ENCODE measurements around the gene FSD1L.
"Not testable (repeated sequence)": the region's sequence is repeated elsewhere in the genome, so short reads cannot be mapped to it uniquely, and the experiment has no call there.

Gene FSD1L

DNA sequence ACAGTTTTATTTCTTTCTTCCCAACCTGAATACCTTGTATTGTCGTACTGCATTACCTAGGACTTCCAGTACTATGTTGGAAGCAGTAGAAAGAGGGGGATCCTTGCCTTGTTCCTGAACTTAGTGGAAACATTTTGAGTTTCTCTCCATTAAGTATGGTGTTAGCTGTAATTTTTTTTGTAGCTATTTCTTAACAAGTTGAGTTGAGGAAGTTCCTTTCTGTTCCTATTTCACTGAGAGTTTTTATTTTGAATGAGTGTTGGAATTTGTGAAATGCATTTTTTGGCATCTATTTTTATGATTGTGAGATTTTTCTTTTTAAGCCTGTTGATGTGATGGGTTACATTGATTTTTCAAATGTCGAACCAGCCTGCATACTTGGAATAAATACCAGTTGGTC is 49.0 kb downstream of the FSD1L start:
- no peak for DNase-seq

DNA sequence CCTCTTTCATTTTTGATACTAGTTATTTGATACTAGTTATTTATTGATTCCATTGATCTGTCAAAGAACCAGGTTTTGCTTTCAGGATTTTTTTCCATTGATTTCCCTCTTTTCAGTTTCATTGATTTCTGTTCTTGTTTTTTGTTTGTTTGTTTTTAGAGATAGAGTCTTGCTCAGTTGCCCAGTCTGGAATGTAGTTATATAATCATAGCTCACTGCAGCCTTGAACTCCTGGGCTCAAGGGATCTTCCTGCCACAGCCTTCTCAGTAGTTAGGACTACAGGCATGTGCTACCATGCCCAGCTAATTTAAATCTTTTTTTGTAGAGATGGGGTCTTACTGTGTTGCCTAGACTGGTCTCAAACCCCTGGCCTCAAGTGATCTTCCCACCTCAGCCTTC is 49.9 kb downstream of the FSD1L start:
- DNase-seq, result no peak

DNA sequence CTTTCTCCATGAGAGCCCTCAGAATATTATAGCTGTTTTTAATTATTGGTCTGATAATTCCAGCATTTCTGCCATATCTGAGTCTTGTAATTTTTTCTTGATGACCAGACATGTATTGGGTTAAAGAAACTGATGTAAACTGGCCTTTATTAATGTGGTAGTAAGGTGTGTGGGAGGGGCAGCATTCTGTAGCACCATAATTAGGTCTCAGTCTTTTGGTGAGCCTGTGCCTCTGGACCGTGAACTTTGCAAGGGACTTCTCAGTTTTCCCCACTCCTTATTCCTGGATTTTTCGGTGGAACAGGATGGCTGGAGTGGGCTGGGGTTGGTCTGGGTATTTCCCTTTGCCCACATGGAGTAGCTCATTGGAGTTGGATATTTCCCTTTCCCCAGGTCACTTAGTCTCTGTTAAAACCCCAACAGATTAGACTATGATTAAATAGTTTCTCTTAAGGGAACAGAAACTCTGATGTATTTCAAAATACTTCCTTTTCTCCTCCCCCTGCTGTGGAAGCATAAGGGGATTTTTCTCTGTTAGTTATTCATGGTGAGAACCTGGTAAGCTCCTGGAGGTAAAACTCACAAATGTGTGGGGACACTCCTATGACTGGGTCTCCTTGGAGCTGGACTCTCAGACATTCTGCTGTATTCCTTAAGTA is 52.4 kb downstream of the FSD1L start:
- DNase-seq, result no peak

DNA sequence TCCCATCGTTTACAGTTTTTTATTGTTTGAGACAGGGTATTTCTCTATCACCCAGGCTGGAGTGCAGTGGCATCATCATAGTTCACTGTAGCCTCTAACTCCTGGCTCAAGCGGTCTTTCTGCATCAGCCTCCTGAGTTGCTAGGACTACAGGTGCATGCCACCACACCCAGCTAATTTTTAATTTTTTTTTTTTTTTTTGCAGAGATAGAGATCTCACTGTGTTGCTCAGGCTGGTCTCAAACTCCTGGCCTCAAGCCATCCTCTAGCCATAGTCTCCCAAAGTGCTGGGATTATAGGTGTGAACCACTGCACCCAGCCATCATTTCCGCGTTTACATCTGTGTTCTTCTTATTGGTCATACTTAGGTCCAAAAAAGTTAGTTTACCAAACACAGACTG is 53.6 kb downstream of the FSD1L start:
- DNase-seq, result no peak

DNA sequence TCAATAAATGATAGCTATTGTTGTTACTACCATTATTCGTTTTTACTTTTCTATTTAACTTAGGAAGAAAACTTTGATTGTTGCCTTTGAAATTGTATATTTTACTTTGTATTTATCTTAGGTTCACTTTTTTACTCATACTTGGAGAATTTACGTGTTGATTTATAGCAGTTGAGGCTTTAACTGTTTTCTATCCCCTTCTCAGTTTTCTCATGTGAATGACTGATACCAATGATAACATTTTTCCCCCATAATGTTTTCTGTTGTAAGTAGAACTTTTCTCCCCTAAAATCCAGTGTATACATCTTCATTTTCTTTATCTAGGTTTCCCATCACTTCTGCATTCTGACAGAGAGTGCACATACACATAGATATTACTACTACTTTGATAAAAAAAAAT is 54.4 kb downstream of the FSD1L start:
- no peak for DNase-seq

DNA sequence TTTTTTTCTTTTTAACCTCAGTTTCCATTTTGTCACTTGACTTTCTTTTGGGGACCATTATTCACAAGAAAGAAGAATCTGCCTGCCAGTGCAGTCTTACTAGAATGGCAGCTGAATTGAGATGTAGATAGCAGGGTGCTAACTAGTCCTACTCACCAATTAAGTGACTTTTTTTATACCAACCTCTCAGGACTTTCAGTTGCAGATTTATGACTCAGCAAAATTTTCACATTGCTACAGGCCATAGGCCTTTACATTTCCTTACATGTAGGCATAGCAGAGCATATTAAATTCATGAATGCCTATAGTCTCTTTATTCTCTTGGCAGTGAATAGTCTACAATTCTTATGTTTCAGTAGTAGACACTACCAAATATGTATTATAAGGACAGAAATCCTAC is 56.0 kb downstream of the FSD1L start:
- DNase-seq, result no peak

DNA sequence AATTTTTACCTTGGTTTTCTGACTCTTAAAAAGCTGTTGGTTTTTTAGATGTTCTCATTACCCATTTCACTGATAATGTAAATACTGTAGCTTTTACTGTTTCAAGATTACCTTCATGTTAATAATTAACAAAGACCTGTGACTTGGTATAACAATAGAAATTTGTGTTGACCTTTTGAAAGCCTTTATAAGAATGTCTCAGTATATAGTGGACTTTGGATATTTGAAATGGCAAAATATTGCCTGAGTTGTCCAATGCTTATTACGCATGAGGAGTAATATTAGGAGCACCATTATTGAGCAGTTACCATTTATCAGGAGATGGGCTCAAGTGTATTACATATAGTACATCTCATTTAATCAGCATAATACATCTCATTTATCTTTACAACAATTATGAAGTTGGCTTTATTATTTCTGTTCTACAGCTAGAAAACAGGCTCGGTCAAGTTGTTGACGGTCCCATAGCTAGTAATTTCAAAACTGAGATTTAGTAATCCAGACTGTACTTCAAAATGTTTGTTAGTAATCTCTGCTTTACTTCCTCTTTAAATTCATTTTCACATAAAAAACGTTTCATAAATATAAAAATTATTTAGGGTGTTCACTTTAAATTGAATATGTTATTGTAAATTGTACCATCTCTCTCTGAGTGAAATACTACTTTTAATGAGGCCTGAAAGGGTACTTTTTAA is 59.4 kb downstream of the FSD1L start:
- DNase-seq, result no peak

DNA sequence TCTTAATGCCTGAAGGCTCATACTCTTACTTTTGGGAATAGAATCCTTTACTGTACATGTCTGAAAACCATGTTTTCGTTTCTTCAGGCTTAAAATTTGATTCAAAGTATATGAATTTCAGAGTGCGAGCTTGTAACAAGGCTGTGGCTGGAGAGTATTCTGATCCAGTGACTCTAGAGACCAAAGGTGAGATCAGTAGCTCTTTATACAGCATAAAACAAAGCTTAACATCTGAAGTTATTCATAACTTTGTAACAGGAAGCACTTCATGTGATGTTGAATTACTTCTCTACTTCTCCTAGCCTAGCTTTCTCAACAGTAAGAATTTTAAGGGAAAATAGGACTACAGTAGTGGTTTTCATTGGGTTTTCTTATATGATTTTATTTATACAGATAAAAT is 60.7 kb downstream of the FSD1L start:
- DNase-seq, result no peak

DNA sequence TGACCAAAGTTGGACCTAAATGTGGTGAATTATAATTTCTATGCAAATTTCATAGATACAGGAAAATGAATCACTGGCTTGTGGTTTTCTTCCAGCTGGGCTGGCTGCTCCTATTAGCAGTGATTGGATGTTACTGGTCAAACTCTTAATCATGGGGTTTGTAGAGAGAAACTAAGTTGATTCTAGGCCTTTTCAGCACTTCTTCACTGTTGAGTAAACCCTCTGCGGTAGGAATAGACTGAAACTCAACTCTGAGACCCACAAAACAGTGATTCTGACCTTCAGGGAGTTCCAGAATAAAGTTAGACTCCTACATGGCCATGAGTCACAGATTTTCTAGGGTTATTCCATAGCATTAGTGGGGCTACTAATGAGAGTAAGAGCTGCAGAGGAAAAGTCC is 62.2 kb downstream of the FSD1L start:
- DNase-seq, result no peak

DNA sequence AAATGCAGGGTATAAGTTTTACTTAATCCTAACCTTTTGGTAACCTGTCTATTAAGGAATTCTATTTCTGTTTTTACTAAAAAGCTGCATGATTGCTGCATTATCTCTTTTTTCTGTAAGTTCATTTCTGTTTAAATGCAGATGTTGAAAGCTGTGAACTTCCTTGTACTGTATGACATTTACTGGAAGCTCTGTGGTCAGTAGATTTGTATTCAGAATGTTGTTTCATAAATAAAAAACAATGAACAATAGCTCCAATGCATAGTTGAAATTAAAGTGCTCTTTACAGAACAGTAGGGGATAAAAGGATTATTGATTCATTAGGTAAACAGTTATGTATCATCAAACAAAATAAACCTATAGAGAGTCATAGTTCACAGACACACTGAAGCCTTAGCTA is 63.6 kb downstream of the FSD1L start:
- no peak for DNase-seq

DNA sequence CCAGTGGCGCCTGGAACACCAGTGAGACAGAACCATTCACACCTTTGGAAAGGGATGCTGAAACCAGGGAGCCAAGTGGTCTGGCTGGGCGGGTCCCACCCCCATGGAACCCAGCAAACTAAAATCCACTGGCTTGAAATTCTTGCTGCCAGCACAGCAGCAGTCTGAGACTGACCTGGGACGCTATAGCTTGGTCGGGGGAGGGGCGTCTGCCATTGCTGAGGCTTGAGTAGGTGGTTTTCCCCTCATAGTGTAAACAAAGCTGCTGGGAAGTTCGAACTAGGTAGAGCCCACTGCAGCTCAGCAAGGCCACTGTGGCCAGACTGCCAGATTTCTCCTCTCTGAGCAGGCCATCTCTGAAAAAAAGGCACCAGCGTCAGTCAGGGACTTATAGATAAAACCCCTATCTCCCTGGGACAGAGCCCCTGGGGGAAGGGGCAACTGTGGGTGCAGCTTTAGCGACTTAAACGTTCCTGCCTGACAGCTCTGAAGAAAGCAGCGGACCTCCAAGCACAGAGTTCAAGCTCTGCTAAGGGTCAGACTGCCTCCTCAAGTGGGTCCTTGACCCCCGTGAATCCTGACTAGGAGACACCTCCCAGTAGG is 68.1 kb downstream of the FSD1L start:
- no peak for DNase-seq

DNA sequence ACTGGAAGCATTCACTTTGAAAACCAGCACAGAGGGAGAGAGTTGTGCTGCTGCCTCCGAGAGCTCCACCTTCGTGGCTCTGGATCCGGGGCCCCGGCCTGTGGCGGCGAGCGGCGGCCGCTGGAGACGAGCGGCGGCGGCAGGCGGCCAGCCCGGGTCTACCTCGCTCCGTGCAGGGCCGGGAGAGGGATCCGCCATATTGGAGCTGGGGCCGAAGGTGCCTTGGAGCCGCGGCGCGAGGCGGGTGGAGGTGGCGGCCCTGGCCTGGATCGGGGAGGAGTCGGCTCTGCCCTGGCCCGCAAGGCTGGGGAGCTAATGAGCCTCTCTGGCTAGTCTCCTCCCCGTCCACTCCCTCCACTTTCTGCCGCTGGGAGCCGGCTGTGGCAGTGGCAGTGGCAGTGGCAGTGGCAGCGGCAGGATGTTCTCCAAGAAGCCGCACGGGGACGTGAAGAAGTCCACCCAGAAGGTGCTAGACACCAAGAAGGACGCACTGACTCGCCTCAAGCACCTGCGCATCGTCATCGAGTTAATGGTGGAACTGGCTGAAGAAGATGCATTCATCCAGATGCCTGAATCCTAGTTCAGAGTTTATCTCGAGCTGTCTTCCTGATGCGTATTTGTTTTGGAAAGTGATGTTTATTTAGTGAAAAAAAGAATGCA is 72.0 kb downstream of the FSD1L start:
- DNase-seq, result not testable (repeated sequence)

DNA sequence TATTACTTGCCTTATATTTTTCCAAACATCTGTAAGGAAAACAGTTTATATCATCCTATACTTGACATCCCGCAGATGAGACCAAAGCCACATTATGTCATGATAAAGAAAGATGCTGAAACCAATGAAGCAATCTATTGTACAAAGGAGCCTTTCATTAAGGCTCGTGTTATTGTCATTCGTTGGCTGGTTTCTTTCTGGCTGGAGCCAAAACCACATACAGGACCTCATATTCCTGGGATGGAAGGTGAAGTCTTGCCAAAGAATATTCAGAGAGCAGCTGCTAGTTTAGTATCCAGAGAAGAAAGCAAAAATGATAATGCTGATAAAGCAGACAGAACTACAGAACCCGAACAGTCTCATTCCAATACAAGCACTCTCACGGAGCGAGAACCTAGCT is 73.2 kb downstream of the FSD1L start:
- not testable (repeated sequence) for DNase-seq

DNA sequence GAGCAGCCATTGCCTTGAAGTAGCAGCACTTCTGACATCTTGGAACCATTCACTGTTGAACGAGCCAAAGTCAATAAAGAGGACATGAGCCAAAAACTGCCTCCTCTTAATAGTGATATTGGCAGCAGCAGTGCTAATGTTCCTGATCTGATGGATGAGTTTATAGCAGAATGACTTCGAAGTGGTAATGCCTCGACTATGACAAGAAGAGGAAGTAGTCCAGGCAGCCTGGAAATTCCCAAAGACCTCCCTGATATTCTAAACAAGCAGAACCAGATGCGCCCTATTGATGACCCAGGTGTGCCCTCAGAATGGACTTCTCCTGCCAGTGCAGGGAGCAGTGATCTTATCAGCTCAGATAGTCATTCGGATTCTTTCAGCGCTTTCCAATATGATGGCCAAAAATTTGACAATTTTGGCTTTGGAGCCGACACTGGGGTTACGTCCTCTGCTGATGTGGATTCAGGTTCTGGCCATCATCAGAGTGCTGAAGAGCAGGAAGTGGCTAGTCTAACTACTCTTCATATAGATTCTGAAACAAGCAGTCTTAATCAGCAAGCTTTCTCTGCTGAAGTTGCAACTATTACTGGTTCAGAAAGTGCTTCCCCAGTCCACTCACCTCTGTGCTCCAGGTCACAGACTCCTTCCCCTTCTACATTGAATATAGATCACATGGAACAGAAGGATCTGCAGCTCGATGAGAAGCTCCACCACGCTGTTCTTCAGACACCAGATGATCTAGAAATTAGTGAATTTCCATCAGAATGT is 75.0 kb downstream of the FSD1L start:
- not testable (repeated sequence) for DNase-seq

DNA sequence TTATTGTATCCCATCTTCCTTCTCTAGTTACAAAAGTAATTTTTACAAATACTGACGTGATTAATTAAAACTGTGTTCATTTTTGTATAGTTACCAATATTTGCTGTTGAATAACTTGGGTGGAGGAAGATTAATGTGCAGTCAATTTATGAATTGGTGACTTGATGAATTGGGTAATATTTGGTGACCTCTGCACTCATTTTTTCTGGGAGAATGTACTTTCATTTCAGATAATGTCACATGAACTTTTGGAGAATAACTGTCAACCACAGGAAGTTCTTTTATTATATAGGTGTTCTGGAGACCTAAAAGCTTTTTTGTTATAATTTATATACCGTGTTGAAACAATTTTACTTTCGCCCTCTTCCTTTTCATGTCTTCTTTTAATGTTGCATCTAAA is 83.7 kb downstream of the FSD1L start:
- no peak for DNase-seq

DNA sequence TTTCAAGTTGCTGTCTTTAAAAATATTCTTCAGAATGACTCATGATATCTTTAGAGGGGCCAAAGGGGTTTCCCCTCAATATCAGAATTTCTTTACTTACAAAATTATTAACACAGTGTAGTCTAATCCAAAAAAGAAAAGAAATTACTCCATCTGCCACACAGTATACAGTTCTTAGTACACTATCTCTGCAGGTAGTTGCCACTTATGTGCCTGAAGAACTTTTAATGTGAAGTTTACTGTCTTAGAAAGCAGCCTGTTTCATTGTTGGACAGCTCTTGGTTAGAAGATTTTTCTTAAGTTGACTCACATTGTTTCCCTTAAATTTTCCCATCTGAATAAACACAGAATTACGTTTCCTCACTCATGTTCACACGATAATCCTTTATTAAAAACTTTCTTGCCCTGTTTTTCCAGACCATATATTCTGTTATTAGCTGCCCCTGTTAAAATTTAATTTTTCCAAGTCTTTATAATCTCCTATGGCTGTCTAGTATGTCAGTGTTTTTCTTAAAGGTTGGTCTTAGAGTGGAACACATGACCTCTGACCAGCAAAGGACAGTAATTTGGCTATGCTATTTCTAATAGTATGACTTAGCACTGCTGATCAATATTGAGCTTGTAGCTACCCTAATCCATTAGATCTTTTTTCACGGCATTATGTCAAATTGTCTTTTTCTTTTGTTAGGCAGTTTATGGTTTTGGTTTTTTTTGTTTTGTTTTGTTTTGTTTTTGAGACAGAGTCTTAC is 88.3 kb downstream of the FSD1L start:
- DNase-seq, result no peak

DNA sequence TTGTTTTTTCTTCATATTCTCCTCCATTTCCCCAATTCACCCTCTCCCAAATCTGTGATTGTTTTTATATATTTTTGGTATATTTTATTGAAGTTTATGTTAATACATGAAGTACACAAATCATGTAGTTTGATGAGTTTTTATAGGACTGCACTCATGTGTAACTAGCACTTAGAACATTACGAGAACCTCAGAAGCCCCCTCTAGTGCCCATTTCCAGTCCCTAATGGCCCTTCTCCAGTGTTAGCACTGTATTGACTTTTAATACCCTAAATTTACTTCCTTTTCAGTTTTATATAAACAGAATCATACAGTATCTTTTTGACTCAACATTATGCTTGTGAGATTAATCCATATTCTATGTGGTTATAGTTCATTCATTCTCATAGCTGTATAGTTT is 91.6 kb downstream of the FSD1L start:
- DNase-seq, result no peak

DNA sequence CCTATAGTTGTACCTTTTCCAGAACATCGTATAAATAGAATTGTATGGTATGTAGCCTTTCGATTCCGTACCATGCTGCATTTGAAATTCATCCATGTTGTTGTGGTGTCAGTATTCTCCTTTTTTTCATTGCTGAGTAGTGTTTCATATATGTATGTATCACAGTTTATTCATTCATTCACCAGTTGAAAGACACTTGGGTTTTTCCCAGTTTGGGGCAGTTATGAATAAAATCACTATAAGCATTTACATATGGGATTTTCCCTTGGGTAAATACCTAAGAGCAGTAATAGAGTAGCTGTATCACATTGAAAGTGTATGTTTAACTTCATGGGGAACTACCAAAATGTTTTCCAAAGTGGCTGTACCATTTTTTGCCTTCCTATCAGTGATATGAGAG is 94.0 kb downstream of the FSD1L start:
- DNase-seq, result no peak

DNA sequence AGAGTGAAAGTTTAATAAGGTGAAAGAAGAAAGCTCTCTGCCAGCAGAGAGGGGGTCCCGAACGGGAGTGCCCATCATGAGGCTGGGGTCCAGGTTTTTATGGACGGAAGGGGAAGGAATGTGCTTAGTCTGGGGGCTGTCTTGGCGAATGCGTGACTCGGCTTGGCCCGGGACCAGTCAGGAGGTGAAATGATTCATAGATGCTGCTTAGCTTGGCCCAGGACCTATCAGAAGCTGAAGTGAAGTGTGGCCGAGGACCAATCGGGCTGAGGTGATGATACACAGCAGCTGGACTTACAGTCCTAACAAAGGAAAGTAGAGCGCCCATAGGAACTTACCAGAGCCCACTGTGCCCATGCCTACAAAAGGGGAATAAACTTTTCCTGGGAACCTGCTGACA is 106.2 kb downstream of the FSD1L start:
- DNase-seq, result no peak

DNA sequence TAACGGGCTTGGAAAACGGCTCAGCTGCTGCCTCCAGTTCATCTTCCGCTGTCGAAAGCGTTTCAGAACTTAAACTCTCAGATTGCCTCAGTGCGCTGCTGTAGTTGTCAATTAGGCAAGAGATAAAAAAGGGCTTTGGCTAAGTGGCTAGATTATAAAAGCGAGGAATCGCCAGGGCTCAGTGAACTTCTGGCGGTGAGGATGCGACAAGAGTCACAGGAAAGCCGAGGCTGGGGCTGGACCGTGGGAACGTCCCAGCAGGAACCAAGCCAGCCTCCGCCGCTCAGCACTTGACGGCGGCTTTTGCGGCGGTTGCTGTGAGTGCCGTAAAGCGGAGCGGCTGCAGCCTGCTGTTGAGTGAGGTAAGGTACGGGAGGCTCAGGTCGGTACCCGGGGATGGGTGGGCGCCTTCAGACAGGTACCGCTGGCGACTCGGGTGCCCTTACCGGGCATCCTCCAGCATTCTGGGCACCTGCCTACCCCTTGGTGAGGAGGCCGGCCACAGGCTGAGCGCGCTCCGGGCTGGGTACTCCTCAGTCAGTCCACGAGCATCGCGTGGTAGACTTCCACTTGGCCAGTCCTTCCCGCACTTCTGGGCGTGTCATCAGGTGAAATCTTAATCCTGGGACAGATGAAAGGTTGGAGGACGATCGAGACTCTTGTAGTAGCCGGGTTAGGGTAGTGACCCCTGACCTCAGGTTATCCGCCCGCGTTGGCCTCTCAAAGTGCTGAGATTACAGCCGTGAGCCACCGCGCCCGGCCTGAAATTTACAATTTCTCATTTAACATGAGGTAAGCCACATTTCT is 110.2 kb downstream of the FSD1L start, which contains the start of gene FKTN:
Gene FKTN, plus strand, starts transcription at position 328 of the 807 bp plus-strand sequence. CDS start 16,902 bp downstream, outside the sequence.
- peak; percentile 69 for DNase-seq

DNA sequence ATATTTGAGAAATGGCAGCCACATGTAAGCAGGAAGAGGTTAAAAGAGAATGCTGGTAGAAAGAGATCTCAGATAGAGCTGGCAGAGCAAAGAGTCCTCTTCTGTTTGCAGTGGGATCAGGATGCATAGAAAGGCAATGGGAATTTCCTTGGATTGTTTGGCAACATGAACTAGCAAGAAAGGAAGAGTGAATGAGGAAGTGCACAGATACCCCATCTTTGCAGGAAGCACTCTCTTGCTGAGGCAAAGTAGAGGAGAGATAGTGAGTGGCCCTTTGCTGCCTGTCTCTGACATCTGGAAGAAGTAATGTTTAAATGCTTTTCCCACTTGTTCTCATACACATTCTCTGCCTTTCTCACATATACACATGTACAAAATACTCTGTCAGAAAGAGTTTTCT is 124.6 kb downstream of the FSD1L start:
- no peak for DNase-seq
